ENCODE results near the gene FBXO39. TPM values are rescaled to one million over a fixed set of nuclear protein-coding genes. Genes with fewer than 3 reads are reported as not detected.

FBXO39 gene
- total and polyA plus RNA-seq, 2 donors (not counting 3 experiments of a cell fraction or from before 2014, with no cell fraction given): 0.20 to 3.1 TPM

DNA sequence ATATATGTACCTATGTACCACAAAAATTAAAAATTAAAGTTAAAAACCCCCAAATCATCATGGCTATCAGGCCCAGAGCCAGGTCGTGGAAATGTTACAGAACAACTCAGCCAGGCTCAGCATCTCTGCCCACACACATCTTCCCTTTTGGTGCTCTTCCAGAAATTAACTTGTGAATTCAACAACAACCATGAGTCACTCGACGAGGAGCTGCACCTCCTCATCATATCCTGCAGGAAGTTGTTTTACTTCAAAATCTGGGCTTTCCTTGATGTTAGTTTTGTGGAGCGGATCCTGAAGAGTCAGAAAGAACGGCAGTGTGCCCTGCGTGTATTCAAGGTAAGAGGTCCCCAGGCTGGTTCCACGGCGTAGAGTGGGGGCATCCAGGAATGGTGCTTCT, 10.6 kb downstream of the FBXO39 start:
- dilution Hi-C loops (cut with MboI; ENCODE audit: extremely low pct_ligation_motif_present, low sequenced_read_pairs): no loop called here
- Histone ChIP-seq H3K4me1 (ENCODE audit: control insufficient read depth, extremely low read depth, insufficient read depth, low read length) (peaks cover 6% of the 10 kb centered on the region), H3K9me3 (replicated peaks; ENCODE audit: control insufficient read depth, insufficient read depth, low read length) (no peaks in the 10 kb centered on the region), H3K9ac (replicated peaks; ENCODE audit: extremely low read depth, insufficient read depth, low read length) (peak overlapping the region; percentile 3), H3K36me3 (ENCODE audit: control insufficient read depth in 2 of 2, extremely low read depth in 1 of 2, insufficient read depth in 2 of 2, low read length in 2 of 2) (no peaks in the 10 kb centered on the region), H3K27ac (ENCODE audit: insufficient read depth, low read depth, low read length) (peak overlapping the region; percentile 33), H3K79me2 (ENCODE audit: control insufficient read depth, insufficient read depth, low read length) (no peaks in the 10 kb centered on the region), H3K27me3 (ENCODE audit: control insufficient read depth in 2 of 2, insufficient read depth in 2 of 2, low read length in 2 of 2) (peaks cover 0 to 15% of the 10 kb centered on the region in 2 experiments), H4K20me1 (replicated peaks; ENCODE audit: control insufficient read depth, extremely low read depth, insufficient read depth, low read length) (no peaks in the 10 kb centered on the region), H3K4me3 (replicated peaks in 1 of 3; ENCODE audit: insufficient read depth in 1 of 3, low read depth in 1 of 3, low read length in 3 of 3) (peak overlapping the region in 2 of 3 experiments; percentile 30 to 42), H3K9me1 (replicated peaks; ENCODE audit: control insufficient read depth, extremely low read depth, insufficient read depth, low read length) (no peaks in the 10 kb centered on the region), H3K4me2 (ENCODE audit: insufficient read depth, low read length) (peak overlapping the region; percentile 60), H2AFZ (ENCODE audit: low read depth, low read length) (peak overlapping the region; percentile 80)
- ChIA-PET POLR2A (no interaction called here), CTCF (interaction anchor here (1.1 to 1.9 kb wide), 5 partner anchors 10 to 124 kb away, joined by 3 to 21 read pairs (median 4); no protein-coding TSS in a partner anchor)
- intact Hi-C loops (cut with micrococcal nuclease): loop anchor here (1.0 kb wide), 1 partner anchor 33 kb away; no protein-coding TSS in a partner anchor
- BruUV-seq (replicated peaks): no TSS peak
- TF ChIP-seq GATA2 (IDR thresholded peaks at IDR 0.05; ENCODE audit: insufficient read depth, insufficient read length, low read depth, low read length) (no peak), POLR2AphosphoS5 (IDR thresholded peaks at IDR 0.05; ENCODE audit: insufficient read depth, low read depth, low read length) (no peak), FOS (IDR thresholded peaks at IDR 0.05; ENCODE audit: borderline replicate concordance, insufficient read depth, low read length) (peak; percentile 43), JUN (IDR thresholded peaks at IDR 0.05; ENCODE audit: borderline replicate concordance, insufficient read depth, insufficient read length, low read depth) (peak; percentile 89), POLR2A (IDR thresholded peaks at IDR 0.05; ENCODE audit: low read depth, low read length) (no peak)
- FAIRE-seq (peak; percentile 96), DNase-seq (ENCODE audit: low read depth, low spot score) (peak; percentile 93)

DNA sequence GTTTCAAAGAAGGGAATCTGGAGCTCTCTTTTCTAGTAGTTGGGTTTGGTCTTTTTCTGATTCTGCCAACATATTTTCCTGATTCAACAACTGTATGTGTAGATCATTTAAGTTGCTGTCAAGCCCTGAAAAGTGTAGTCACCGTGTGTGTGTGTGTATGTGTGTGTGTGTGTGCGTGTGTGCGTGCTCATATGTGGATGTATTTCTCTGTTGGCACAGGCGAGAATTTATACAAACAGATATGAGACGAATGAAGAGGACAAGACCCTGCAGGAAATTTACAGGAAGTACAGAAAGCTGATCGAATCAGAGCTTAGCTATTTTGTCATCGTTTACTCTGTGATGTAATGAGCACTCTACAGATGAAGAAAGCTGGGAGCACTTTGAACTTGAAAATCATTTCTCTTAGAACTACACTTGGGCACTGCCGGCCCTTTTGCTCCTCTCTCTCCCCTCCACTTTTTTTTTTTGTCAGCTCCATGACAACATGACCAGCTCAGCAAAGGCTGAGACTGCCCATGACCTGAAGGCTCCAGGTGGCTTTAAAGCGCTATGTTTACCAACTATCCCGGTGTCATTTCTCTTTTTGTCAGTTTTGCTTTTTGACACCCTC, 11.2 kb downstream of the FBXO39 start:
- Histone ChIP-seq H3K27me3 (ENCODE audit: control insufficient read depth in 2 of 2, insufficient read depth in 2 of 2, low read length in 2 of 2) (peaks cover 0 to 15% of the 10 kb centered on the region in 2 experiments), H3K9me1 (replicated peaks; ENCODE audit: control insufficient read depth, extremely low read depth, insufficient read depth, low read length) (no peaks in the 10 kb centered on the region), H3K9ac (replicated peaks; ENCODE audit: extremely low read depth, insufficient read depth, low read length) (peak overlapping the region; percentile 3), H3K4me2 (ENCODE audit: insufficient read depth, low read length) (peak overlapping the region; percentile 60), H4K20me1 (replicated peaks; ENCODE audit: control insufficient read depth, extremely low read depth, insufficient read depth, low read length) (no peaks in the 10 kb centered on the region), H3K36me3 (ENCODE audit: control insufficient read depth in 2 of 2, extremely low read depth in 1 of 2, insufficient read depth in 2 of 2, low read length in 2 of 2) (no peaks in the 10 kb centered on the region), H3K27ac (ENCODE audit: insufficient read depth, low read depth, low read length) (peak overlapping the region; percentile 33), H2AFZ (ENCODE audit: low read depth, low read length) (no peak overlapping the region), H3K9me3 (replicated peaks; ENCODE audit: control insufficient read depth, insufficient read depth, low read length) (no peaks in the 10 kb centered on the region), H3K4me3 (replicated peaks in 1 of 3; ENCODE audit: insufficient read depth in 1 of 3, low read depth in 1 of 3, low read length in 3 of 3) (peak overlapping the region in 2 of 3 experiments; percentile 30 to 42), H3K79me2 (ENCODE audit: control insufficient read depth, insufficient read depth, low read length) (no peaks in the 10 kb centered on the region), H3K4me1 (ENCODE audit: control insufficient read depth, extremely low read depth, insufficient read depth, low read length) (peaks cover 6% of the 10 kb centered on the region)
- DNase-seq (ENCODE audit: low read depth, low spot score): no peak
- dilution Hi-C loops (cut with MboI; ENCODE audit: extremely low pct_ligation_motif_present, low sequenced_read_pairs) (no loop called here), intact Hi-C loops (cut with micrococcal nuclease) (no loop called here)
- no peak for TF ChIP-seq MYC (IDR thresholded peaks at IDR 0.05; ENCODE audit: low read depth, low read length)
- no peak for TF ChIP-seq POLR2AphosphoS5 (IDR thresholded peaks at IDR 0.05; ENCODE audit: insufficient read depth, low read depth, low read length)
- no peak for TF ChIP-seq POLR2A (IDR thresholded peaks at IDR 0.05; ENCODE audit: low read depth, low read length)
- TF ChIP-seq, protein P1, sequence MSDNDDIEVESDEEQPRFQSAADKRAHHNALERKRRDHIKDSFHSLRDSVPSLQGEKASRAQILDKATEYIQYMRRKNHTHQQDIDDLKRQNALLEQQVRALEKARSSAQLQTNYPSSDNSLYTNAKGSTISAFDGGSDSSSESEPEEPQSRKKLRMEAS (IDR thresholded peaks at IDR 0.05; ENCODE audit: insufficient read depth, insufficient read length): no peak
- no peak for TF ChIP-seq EZH2 (IDR thresholded peaks at IDR 0.05; ENCODE audit: borderline replicate concordance, low read depth, low read length, severe bottlenecking)
- no peak for TF ChIP-seq FOS (IDR thresholded peaks at IDR 0.05; ENCODE audit: borderline replicate concordance, insufficient read depth, low read length)
- no peak for TF ChIP-seq CTCF (IDR thresholded peaks at IDR 0.05; ENCODE audit: extremely low read depth in 1 of 2, insufficient read depth in 1 of 2, low read depth in 1 of 2, low read length in 2 of 2)
- TF ChIP-seq GATA2 (IDR thresholded peaks at IDR 0.05; ENCODE audit: insufficient read depth, insufficient read length, low read depth, low read length): no peak
- TF ChIP-seq JUN (IDR thresholded peaks at IDR 0.05; ENCODE audit: borderline replicate concordance, insufficient read depth, insufficient read length, low read depth): no peak
- CTCF ChIA-PET: interaction anchor here (1.1 to 1.9 kb wide), 5 partner anchors 10 to 124 kb away, joined by 3 to 21 read pairs (median 4); no protein-coding TSS in a partner anchor
- no peak for FAIRE-seq
- POLR2A ChIA-PET: interaction anchor here (0.7 kb wide), 1 partner anchor 38 kb away, joined by 4 read pairs; no protein-coding TSS in a partner anchor
- no TSS peak for BruUV-seq (replicated peaks)

Data from endothelial cell of umbilical vein (primary cell).